ENCODE data around the gene PHLDA3.

The PHLDA3 gene

DNA sequence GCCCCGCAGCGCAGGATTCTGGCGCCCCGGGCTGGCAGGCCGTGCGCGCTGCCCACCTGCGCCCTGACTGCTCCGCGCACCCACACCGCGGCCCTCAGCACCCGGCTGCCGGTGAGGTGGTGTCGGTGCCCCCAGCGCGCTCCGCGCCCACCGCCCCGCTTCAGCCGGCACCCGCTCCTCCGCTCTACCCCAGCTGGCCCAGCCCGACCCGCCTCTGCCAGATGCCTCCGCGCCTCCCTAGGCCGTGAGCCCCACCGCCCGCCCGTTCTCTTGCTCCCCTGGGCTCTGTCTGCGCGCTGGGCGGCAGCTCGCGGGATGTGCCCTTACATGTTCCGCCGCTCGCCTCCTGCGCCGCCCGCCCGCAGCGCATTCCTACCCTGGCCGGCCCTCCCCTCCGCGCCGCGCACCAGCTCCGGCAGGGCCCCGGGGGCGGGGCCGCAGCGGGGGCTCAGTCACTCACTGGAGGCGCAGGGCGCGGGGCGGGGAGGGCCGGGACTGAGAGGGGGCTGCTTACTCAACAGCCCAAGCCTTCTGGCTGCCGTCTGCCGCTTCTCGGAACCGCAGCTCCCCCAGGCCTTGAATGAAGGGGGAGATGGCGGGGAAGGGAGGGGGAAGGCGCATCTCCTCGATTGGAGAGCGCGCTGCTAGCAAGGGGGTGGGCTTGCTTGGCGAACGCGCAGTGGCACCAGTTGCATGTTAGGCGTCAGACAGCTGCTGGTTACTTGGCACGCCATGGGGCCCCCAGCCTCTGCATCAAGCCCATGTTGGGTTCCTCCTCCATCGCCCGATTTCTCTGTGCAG is at the start of gene PHLDA3:
PHLDA3 (minus strand) TSS at position 345 of the 801 bp plus-strand sequence. CDS start 402 bp downstream, outside the sequence.
- peak; percentile 40 for DNase-seq (ENCODE audit: low spot score)

DNA sequence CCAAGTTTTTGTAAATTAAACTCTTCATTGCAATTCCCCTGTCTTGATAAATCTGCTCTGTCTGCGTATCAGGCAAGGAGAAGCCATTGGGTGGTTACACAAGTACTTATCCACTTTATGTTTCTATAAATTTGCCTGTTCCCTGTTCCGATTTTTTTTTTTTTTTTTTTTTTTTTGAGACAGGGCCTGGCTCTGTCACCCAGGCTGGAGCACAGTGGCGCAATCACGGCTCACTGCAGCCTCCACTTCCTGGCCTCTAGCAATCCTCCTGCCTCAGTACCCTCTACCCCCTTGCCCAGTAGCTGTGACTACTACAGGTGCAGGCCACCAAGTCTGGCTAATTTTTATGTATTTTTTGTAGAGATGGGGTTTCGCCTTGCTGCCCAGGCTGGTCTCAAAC is 49.1 kb upstream of the PHLDA3 start:
- DNase-seq (ENCODE audit: low spot score) = no peak

DNA sequence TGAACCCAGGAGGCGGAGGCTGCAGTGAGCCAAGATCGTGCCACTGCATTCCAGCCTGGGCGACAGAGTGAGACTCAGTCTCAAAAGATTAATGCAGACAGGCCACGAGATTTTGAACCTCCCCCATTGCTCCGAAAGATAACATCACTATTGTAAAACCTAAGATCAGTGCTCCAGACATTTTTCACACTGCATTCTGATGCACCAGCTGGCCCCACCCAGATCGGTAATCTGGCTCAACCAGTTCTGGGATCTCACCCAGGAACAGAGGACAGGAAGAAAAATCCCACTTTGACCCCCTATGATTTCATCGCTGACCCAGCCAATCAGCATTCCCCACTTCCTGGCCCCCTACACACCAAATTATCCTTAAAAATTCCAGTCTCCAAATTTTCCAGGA is 48.6 kb upstream of the PHLDA3 start:
- no peak for DNase-seq (ENCODE audit: low spot score)

DNA sequence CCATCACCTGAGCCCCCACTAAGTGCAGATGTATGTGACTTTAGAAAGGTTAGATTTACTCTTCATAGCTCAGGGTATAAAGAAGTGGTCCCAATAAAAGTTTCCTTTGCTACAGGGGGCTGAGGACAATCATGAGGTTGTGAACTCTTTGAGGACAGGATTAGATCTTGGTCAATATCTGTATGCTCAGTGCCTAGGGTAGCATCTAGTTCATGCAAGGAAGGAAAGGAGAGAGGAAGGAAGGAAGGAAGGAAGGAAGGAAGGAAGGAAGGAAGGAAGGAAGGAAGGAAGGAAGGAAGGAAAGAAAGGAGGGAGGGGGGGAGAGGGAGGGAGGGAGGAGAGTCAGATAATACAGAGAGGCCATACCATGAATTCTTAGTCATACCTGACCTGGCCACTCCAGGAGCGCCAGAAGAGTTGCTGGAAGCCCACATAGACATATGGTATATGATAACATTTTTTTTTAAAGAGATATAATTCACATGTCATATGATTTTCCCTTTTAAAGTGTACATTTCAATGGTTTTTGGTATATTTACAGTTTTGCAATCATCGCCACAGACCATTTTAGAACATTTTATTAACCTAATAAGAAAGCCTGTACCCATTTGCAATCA is 47.6 kb upstream of the PHLDA3 start:
- DNase-seq (ENCODE audit: low spot score) = no peak

DNA sequence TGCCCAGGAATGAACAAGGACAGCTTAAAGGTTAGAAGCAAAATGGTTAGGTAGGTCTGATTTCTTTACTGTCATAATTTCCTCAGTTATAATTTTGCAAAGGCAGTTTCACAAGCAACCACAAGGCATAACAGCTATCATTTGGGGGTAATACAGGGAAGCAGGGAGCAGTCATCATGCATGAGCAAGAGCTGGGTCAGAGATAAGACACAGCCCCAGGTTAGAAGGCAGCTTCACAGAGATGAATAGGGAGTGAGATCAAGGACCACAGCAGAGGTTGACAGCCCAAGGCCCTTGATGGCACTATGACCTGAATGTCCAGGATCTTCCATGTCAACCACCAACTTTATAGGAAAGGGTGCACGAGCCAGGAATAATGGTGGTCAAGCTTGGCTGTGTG is 46.9 kb upstream of the PHLDA3 start:
- DNase-seq (ENCODE audit: low spot score) = no peak

DNA sequence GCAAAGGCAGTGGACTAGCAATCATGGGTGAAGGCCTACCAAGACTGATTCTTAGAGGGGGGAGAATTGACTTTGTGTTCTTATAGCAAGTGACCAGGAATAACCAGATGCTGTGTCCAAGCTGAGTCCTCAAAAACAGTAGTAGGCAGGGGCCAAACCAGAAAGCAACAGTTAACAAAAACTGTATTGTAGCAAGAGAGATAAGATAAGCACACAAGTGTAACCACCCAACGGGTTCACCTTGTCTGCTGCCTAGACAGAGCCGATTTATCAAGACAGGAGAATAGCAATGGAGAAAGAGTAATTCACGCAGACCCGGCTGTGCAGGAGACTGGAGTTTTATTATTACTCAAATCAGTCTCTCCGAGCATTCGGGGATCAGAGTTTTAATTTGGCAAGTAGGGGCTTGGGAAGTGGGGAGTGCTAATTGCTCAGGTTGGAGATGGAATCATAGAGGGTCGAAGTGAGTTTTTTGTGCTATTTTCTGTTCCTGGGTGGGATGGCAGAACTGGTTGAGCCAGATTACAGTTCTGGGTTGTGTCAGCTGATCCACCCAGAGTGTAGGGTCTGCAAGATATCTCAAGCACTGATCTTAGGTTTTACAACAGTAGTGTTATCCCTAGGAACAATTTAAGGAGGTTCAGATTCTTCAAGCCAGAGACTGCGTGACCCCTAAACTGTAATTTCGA is 46.2 kb upstream of the PHLDA3 start:
- DNase-seq (ENCODE audit: low spot score) = no peak

DNA sequence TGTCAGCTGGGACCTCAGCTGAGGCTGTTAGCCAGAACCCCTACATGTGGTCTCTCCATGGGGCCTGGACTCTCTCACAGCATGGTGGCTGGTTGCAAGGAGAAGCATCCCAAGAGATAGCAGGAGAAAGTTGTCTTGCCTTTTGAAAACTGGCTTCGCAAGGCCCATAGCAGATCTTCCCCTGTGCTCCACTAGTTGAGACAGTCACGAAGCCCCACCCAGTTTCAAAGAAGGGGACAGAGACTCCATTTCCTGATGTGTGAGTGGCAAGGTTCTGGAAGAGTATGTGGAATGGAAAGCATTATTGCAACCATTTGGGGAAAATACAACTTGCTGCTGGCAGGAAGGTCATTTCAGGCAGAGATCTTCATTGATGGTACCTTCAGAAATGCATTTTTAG is 45.5 kb upstream of the PHLDA3 start:
- DNase-seq (ENCODE audit: low spot score) = no peak

DNA sequence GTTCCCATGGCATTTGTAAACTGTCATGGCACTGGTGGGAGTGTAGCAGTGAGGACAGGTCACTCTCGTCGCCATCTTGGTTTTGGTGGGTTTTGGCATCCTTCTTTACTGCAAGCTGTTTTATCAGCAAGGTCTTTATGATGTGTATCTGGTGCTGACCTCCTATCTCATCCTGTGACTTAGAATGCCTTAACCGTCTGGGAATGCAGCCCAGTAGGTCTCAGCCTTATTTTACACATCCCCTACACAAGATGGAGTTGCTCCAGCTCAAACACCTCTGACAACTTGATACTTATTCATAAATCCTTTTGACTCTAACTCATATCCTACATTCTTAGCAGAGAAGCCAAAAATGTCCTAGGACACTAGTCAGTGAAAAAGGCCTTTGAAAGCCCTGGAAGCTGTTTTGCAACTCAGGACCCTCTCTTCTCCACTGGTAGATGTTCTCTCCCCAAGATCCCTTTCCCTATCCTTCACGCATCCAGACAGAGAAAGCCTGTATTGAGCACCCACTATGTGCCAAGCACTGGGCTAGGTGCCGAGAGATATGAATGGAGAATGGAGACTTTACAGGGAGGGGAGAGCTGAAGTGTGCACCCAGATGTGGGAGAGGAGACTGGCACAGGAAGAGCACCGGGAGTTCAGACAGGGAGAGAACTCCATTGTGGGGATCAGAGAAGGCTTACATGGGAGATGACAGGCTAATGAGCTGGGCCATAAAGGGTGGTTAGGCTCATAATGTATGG is 44.7 kb upstream of the PHLDA3 start:
- no peak for DNase-seq (ENCODE audit: low spot score)

DNA sequence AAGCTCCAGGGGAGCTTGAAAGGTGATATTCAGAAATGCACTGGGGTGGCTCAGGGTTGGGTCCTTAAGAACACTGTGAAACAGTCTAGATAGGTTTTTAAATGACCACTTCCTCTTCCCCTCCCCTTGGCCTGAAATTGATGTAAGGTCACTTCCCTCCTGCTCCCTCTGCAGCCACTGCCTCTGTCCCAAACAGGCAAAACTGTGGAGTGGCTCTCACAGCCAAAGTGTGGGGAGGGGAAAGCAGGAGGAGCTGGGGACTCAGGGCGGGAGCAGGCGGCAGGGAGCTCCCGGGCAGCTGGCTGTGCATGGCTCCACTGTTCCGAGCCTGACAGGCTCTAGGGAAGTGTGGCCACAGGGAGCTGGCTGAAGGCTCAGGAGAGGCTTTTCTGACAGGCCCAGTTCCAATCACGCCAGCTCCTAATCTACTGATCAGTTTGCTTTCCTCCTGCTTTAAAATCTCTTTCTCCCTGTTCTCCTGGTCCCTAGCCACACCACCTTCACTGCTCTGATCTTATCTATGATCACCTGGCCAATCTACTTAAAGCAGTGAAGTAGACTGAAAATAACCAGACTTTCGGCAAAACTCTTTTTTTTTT is 43.1 kb upstream of the PHLDA3 start:
- no peak for DNase-seq (ENCODE audit: low spot score)

DNA sequence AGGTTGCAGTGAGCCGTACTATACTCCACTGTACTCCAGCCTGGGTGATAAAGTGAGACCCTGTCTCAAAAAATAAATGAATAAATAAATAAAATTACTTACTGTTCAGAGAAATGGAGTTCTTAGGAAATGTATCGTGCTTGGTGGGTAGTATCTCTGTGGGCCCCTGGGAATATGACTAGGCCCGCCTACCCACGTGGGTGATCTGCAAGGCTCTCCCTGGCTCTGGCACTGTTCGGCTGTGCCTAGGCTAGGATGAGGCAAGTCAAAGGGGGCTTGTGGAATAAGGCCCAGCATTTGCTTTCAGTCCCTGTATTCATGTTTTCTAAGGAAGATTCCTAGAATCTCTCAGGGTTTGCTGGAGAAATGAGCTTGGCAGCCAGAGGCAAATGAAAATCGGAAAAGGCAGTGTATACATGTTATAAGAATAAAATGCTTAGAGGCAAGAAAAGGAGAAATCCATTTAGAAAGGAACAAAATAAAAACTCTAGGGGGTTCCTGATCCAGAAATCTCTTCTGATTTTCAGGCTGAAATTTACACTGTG is 42.5 kb upstream of the PHLDA3 start:
- no peak for DNase-seq (ENCODE audit: low spot score)

DNA sequence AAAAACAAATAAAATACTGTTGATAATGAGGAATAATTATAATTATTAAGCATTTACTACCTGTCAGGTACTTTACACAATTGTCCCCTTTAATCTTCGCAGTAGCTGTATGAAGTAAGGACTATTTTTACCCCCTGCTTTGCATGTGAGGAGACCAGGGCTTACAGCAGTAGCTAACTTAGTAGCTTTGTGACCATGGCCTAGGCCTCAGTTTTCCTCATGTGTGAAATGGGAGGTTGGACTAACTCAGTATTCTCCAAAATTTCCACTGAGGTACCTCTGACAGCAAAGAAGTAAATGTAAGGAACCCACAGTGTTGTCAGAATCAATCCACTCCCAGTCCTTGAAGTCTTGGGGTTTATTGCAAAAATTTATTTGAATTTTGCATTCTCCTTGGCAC is 41.7 kb upstream of the PHLDA3 start:
- DNase-seq (ENCODE audit: low spot score) = no peak

DNA sequence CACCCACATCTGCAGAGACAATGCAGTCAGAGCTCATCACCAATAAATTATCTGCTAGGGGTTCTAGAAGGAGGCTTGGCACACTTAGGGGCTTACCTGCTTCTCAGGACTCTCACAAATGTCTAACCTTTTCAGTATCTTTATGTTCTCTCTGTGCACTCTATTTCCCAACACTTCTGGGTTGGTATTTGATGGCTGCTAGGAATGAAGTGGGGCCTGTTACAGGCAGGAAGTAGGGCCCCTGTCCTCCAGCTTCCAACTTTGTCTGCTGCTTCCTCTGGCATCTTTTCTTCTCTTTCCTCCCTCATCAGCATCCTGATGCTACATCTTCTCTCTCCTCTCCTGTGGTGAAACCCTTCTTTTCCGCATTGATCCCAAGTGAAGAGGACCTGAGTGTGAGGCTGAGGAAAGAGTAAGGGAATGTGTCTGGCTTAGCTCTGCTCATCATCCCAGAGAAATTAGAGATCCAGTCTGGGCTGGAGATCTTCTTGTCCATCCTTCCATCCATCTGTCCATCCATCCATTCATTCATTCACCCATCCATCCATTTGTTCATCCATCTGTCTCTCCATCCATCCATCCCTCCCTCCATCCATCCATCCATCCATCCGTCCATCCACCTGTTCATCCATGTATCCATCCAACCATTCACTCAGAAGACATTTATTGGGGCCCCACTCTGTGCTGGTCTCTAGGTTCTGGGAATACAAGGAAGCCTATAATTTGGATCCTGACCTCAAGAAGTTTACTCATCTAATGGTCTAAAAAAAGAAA is 40.8 kb upstream of the PHLDA3 start:
- DNase-seq (ENCODE audit: low spot score) = no peak

DNA sequence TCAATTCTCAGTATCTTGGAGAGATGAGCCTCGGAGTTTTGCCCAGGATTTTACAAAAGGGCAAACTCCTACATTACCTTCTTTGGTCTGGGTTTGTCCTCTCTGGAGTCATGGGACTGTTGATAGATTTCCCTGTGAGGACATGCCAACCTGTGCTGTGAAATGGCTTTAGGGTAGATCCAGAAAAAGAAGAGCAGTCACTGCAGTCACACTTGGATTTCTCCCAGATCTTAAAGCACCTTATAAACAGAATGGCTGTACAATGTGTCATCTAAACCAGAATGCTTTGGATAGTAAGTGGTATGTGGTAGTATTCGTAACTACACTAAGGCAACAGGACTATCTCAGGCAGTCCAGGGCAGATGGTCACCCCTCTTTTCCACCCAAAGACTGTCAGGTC is 39.8 kb upstream of the PHLDA3 start:
- DNase-seq (ENCODE audit: low spot score) = no peak

DNA sequence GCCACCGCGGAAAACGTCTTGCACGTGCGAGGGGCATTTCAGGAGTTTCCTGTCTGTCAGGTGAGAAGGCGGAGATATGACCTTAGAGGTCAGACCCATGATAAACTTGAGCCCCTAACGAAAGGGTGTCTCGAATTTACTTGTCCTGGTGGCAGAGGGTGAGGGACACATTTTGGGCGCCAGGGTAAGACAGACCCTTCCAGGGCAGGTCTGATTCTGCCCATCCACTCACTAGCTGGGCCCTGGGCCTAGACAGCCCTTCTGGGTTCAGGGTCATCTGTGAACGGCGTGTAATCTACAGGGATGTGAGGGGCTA is 38.3 kb upstream of the PHLDA3 start:
- no peak for DNase-seq (ENCODE audit: low spot score)

DNA sequence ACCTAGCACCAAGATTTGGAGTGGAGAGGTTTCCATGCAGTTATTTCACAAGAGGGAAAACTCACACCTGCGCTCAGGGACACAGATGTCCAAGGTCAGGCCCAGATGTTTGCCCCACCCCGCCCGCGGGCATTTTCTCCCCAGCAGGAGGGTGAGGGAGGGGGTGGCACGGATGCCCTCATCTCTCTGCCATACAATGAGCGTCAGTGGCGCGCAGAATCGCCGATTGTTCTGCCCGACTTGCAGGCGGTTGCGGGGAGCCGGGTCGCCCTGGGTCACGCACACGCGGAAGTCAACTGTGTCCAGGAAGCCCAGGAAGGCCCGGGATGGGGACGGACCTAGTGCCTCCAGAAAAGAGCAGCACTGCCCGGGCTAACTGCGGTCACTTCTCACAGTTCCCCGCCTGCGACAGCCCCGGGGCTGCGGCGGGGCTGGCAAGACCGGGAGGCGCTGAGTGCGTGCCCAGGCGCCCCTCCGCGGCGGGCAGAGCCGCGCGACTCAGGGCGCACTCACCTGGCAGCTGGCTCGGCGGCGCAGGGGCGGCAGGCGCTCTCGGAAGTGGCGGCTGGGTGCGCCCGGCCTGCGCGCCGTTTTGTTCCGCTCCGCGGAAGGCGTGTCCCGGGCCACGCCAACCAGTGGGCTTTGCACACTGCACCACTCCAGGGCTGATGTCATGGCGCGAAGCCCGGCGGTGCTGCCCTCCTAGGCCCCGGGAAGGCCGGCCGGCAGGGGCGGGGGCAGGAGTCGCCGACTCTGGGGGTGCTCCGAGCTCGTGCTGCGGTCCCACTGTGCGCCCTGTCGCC is 37.8 kb upstream of the PHLDA3 start, which contains the start of gene CSRP1:
CSRP1 (minus strand) TSS at position 567 of the 803 bp plus-strand sequence. CDS start 10,820 bp downstream, outside the sequence.
- peak; percentile 81 for DNase-seq (ENCODE audit: low spot score)

DNA sequence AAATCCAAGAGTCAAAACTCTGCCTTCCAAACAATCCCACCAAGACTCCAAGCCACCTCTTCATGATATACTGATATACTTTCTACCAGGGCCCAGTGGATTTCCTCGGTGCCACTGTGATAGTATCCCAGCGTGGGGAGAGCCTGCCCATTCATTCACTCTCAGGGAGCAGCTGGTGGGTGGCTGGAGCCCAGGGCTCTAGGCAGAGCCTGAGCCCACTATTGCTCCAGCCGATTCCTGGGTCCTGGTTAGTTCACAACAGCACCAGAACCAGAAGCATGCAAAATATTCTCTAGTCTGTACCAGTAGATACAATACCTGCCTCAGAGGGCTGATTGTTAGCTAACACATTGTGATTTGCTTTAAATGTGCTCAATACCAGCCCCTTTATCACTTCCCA is 37.1 kb upstream of the PHLDA3 start:
- DNase-seq (ENCODE audit: low spot score) = no peak

DNA sequence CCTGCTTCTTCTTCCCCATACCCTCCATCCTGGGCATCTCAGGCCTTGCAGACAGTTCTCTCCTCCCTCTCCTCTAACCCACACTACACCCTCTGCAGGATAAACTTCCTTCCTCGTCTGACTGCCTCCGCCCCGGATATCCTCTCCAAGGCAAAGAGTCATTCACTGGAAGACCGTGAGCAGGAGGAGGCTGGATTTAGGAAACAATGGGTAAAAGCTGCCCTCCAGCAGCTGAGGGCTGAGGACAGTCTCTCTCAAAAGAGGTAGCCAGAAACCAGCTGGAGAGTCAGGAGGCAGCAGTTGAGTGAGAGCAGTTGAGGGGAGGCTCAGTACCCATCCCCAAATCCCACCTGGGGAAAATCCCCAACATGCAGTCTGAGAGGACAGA is 36.5 kb upstream of the PHLDA3 start:
- no peak for DNase-seq (ENCODE audit: low spot score)

DNA sequence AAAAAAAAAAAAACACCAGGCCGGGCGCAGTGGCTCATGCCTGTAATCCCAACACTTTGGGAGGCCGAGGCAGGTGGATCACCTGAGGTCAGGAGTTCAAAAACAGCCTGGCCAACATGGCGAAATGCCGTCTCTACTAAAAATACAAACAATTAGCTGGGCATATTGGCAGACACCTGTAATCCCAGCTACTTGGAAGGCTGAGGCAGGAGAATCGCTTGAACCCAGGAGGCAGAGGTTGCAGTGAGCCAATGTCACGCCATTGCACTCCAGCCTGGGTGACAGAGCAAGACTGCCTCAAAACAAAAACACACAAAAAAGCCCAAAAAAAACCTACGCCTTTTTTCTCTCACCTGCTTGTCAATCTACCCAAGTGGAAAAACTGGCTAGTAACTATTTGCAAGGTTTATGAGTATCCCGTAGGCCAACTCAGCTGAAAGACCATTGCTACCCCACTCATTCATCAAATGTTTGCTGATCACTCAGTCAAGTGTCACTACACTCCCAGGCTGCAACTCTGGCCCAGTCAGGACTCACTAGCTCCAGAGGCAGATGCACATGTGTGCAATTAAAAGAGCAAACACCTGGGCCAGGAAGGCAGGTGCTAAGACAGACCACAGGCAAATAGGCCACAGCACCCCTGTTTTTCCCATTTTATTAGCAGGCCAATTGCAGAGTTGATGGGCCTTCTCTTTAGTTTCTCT is 36.0 kb upstream of the PHLDA3 start:
- DNase-seq (ENCODE audit: low spot score) = no peak

DNA sequence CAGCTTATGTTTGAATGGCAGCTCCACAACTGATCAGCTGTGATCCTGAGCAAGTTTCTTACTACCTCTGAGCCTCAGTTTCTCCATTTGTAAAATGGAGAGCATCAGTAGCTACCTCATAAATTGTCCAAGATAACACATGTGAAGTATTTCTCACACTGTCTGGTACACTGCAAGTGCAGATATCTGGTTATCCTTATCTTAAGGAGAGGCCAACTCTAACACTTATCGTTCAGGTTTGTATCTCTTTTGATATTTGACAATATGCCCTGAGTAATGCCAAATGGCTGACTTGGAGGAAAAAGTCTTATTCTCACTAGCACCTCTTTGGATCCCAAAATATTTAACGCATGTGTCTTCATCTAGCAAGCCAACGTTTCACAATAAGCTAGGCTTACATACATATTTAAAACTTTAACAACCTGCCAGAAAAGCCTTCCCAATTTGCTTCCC is 35.2 kb upstream of the PHLDA3 start:
- DNase-seq (ENCODE audit: low spot score) = no peak
